Ecto neural progenitor cell (in vitro differentiated cells): ENCODE results near the gene PPIA.
"Not testable (repeated sequence)": the region's sequence is repeated elsewhere in the genome, so short reads cannot be mapped to it uniquely, and the experiment has no call there.

Experiments
- DNase-seq: peaks from one replicate; pipeline ENCODE4 v3.0.0-alpha.2; 2018; ENCODE audit warnings: low spot score

The PPIA gene

DNA sequence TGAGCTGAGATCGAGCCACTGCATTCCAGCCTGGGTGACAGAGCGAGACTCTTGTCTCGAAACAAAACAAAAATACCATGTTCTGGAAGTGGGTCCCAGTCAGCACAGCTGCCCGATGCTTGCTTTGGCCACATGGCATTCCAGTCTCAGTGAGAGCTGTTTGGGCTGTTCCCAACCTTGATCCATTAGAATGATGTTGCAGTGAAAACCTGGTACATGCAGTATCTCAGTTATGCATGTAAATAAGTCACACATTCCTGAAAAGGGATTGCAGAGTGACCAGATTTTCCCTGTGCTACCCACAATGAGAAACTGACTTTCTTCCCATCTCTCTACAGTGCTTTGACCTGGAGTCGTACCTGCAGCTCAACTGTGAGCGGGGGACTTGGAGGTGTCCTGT lies 32.4 kb upstream of the PPIA start:
- no peak for DNase-seq

DNA sequence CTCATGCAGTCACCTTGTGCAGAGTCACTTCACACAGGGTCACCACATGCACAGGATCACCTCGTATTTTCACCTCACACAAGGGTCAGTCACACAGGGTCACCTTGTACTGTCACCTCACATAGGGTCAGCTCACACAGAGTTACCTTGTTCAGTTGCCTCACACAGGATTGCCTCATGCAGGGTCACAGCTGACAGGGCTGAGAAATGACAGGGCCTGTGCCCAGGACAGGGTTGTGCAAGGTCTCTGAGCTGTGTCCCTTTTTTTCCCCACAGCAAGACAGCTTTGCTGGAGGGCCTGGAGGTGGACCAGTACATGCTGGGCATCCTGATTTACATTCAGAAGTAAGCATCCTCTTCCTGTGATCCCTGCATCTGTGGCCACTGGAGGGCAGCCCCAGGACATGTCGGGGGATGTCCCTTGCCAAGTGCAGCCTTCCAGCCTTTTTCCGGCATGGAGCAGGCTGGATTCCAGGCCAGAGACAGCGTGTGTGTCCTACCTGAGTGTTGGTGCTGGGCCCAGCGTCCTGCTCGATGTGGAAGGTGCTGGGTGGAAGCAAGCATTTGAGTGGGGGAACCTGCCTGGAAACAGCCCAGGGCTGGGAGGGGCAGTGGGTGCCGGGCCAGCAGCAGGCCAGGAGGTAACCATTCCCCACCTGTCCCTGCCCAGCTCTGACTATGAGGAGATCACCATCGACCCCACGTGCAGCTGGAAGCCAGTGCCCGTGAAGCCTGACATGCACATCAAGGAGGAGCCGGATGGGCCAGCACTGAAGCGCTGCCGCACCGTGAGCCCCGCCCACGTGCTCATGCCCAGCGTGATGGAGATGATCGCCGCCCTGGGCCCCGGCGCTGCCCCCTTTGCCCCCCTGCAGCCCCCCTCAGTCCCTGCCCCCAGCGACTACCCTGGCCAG lies 31.6 kb upstream of the PPIA start:
- no peak for DNase-seq

DNA sequence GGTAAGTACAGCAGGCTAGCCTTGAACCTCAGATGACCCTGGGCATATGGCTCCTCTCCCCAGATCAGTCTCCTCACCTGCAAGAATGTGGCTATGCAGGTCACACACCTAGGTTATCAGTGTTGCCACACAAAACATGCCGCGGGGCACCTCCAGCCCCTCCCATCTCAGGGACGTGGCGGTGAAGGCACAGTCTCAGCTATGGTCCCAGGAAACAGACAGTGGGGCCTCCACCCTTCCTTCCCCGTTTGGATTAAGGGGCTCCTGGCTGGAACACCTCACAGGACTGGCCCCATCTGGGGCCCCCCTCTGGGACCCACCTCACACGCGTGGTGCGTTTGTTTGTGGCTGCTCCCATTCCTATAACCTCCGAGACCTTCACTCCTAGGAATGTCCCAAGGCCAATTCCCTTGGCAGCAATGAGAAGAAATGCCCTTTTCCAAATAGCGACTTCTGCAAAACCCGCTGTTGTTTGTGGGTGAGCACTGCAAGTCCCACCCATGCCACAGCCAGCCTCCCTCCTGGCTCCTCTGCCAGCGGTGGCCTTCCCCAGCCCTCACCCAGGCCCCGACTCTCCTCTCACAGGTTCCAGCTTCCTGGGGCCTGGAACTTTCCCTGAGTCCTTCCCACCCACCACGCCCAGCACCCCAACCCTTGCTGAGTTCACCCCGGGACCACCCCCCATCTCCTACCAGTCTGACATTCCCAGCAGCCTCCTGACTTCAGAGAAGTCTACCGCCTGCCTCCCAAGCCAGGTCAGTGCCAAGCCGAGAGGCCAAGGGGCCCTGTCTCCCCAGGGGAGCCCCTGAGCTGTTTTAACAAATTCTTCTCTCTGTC lies 30.7 kb upstream of the PPIA start:
- DNase-seq, result no peak

DNA sequence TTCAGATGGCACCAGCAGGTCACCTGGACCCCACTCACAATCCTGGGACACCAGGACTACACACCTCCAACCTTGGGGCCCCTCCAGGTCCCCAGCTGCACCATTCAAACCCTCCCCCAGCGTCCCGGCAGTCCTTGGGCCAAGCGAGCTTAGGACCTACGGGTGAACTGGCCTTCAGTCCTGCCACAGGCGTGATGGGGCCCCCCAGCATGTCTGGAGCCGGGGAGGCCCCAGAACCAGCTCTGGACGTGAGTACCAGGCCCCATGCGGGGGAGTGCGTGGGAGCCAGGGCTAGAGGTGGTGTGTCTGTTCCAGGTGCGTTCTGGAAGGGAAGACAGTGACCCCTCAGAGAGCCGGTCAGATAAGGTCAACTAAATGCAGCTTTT lies 30.1 kb upstream of the PPIA start:
- DNase-seq, result no peak

DNA sequence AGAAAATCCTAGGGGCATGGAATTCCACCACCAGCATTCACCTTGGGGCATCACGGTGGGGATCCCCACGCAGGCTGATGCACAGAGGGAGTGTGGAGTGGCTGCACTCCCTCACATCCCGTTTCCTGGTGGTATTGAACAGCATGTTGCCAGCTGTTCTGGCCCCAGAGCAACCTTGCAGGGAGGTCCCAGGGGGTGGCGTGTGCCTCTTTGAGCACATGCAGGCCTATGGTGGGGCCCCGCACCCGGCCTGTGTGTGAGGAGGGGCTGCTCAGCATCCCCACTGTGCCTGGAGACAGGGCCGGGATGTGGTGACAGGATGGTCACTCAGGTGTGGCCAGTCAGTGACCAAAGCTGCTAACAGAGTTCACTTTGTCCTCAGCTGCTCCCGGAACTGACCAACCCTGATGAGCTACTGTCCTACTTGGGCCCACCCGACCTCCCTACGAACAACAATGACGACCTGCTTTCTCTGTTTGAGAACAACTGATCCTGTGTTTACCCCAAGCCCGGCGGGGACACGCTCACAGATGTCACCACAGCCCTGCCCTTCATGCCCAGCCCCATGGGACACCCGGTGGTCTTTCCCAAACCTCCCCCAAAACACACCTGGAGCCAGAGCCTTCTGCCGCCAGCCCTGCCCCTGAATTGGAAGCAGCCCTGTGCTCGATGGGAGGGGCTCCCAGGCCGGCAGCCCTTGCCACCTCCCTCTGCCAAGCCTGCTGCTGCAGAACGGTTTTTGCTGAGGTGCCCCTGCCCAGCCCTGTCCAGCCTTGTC lies 29.2 kb upstream of the PPIA start:
- no peak for DNase-seq

DNA sequence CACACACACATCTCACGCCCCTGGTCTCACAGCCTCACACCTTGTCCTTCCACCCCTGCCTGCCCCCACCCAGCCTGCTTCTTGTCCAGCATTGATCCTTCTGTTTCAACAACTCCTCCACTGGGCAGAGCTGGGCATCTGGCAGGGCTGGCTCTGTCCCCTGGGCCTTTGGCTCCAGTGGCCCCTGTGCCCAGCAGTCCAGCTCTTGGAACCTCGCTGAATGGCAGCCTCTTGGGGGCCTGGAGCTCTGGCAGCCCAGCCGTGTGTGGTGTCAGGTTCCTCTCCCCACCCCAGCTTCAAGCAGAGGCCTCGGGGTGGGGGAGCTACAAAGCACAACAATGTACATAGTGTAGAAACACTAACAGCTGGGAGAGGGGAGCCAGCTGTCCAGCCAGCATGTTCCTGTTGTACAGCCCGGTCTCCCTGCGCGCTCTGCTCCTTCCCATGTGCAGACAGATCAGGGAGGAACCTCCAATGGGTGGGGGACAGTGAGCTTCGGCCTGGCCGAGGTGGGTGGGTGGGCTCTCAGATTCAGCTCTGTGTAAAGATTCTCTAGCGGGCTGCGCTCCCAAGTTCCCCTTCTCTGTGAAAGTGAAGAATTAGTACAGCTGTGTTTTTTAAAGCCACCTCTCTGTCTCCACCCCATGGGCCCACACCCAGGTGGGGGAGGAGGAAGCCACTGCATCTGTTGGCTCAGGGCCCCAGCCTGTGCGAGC lies 28.4 kb upstream of the PPIA start:
- DNase-seq, result no peak

DNA sequence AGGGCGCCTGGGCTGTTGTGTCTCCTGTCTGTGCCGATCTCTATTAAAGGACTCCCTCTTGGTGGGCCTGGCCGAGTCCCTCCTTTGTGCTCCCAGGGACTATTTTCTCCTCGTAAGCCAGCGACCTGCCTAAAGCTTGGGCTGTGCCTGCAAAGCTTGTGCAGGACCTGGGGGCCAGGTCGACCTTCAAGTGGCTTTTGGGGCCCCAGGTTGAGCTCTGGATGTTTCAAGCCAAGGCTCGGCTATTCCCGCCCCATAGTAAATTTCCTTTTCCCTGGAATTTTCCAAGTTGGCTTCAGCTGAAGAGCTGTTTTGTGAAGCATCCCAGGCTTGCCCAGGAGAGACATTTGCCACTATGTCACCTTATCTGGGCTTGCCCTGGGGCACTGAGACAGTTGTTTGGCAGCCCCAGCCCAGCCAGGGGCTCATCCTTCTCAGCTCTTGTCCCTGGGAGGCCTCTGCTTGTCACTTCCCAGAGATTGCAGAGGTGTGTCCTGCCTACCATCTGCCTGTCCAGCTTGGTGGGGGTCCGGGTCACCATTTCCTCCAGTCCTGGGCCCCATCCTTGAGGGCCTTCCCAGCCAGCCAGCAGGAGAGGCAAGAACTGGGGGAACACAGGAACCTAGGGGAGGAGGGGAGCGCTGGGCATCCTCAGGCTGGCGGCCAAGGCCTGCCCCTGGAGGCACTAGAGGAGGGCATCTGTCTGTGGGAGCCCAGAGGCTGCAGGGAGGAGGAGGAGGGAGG lies 27.7 kb upstream of the PPIA start:
- DNase-seq, result no peak

DNA sequence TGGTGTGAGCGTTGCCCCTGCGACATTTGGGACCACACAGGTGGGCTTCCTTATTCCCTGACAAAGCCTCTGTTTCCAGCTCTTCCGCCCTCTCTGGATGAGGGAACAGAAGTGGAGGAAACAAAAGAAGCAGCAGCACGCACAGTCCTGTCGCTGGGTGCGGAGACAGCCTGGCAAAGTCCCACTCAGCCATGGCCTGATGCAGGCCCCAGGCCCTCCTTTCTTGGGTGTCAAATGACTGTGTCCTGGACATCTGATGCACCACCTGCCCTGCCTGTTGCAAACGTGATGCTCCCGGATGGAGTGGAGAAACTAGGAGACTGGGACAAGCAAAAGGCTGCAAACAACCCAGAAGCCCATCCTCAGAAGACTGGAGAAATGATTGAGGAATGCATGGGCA lies 27.1 kb upstream of the PPIA start:
- no peak for DNase-seq

DNA sequence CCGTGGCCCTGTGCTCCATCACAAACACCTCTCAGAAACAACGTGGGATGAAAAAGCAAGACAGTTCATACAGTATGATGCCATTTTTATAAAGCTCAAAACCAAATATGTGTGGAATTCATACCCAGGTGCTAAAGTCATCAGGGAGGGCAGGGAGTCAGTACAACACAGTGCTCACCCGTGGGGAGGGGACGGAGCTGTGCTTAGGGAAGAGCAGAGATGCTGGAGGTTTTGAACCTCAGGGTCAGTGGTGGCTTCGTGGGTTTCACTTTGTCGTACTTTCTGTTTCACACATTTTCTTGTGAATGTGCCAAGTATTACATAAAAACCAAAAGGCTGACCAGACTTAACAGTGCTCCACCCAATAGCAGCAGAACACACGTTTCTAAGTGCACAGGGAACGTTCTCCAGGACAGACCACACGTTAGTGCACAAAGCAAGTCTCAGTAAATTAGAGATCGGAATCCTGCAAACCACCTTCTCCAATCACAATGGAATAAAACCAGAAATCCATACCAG lies 26.6 kb upstream of the PPIA start:
- DNase-seq, result no peak

DNA sequence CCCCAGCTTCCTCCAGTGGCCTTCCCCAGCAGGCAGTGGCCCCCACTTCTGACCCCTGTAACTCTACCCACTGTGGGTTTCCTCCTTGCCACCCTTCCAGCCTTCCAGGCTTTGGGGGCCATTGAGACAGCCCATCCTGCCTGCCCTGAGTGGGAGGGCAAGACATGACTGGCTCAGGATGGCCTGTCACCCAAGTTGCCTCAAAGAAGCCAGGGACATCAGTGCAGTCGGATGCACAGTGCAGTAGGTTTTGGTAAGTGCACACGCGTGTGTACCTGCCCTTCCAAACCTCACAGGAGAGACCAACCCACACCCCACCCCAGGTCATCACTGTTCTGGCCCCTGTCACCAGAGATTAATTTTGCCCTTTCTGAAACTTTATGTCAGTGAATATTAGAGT lies 25.1 kb upstream of the PPIA start:
- DNase-seq, result no peak

DNA sequence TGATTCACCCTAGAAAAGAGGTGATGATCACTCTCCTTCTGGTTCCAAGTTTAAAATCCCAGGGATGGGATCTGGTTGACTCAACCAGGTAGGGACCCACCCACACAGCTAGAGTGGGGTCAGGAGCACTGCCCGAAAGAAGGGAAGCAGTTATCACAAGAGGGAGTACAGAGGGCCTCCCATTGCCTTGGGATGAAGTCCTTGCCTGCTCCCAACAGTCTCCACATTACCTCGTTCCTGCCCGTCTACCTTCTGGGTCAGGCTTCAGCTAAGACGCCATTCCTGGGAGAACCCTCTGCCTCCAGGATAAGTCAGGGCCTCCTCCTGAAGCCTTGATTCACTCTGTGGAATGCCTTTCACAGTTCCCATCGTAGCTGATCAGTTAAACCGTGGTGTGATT lies 24.0 kb upstream of the PPIA start:
- no peak for DNase-seq

DNA sequence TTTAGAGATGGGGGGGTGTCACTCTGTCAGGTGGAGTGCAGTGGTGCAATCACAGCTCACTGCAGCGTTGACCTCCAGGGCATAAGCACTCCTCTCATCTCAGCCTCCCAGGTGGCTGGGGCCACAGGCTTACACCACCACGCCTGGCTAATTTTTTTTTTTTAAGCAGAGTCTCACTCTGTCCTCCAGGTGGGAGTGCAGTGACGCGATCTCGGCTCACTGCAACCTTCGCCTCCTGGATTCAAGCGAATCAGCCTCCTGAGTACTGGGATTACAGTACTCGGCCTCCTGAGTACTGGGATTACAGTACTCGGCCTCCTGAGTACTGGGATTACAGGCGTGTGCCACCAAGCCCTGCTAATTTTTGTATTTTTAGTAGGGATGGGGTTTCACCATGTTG lies 23.6 kb upstream of the PPIA start:
- DNase-seq, result no peak

DNA sequence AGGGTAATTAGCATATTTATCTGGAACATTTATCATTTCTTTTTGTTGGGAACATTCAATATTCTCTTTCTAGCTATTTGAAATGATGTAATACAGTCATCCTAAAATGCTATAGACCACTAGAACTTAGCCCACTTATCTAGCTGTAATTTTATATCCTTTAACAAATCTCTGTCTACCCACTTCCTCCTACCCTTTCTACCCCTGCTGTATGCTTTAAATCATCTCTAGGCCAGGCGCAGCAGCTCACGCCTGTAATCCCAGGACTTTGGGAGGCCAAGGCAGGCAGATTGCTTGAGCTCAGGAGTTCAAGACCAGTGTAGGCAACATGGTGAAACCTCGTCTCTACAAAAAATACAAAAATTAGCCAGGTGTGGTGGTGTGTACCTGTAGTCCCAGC lies 22.0 kb upstream of the PPIA start:
- DNase-seq, result not testable (repeated sequence)

DNA sequence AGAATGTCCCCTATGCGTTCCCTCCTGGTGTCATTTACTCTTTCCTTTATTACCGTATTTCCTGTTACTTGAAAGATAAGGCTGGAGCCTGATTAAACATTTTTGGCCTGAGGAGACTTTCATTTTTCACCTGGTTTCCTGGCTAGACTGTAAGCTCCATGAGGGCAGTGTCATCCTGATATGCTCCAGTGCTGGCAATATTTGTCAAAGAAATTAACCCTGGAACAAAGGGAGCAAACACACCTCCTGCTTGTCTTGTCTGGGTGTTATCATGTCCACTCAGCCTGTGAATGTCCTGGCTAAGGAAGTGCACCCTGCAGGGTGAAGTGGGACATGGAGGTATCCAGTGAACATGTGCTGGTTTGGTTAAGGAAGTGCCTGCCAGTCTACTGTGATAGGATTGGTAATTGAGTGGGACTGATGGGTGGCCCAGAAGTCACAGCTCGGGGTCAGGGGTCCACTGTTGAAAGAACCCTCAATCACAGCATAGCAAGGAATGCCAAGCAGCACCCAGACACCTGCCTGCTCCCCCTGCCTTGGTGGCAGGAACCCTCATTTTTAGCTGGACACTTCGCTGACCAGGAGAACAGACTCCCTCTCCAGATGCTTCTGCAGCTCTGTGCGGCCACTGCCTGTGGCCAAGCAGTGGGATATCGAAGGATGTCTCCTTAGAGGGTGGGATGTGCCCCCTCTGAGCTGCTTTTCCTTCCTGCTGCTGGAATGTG lies 20.9 kb upstream of the PPIA start:
- no peak for DNase-seq

DNA sequence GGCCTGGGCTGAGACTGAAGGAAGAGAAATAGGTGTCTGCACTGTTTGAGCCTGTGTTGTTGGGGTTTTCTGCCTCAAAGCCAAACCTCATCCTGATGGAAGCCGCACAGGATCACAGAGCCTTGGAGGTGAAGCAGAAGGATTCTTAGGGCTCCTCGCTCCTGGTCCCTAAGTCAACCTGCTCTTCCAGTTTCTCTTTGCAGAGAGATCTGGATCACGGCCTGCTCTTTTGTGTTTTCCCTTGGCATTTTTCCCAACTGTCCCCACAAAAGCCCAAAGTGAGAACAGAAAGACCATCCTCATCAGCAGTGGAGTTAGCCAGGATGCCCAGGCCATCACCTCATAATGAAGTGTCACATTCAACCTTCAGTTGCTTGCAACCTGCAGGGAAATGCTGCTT lies 20.3 kb upstream of the PPIA start:
- DNase-seq, result no peak

DNA sequence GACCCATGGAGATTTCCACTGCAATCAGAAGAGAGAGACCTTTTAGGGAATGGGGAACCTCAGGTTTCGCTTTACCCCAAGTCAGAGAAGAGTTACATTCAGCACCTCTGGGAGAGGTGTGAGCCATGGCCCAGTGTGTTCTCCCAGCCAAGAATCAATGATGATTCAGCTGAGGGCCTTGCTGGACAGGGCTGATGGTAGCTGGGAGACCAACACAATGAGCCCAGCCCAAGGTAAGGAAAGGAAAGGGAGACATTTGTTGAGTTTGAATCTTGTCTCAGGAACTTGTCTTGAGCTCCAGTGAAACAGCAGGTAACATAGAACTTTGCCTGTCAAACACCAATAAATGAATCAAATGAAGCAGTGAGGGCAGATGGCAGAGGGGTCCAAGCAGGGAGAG lies 14.0 kb upstream of the PPIA start:
- no peak for DNase-seq

DNA sequence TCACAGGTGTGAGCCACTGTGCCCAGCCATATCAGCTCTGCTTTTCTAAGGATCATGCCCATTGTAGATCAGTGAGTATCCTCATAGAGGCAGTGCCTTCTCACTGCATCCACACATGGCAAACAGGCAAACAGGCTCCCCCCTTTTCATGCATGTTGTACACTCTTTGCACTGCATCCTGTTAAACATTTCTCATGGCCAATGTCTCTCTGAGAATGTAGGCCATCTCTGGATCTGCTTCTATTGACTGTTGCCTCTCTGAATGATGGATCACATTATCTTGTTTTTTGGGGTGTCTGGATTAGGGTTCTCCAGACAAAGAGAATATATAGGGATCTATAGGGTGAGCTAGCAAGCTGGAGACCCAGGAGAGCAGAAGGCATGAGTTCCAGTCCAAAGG lies 13.1 kb upstream of the PPIA start:
- no peak for DNase-seq

DNA sequence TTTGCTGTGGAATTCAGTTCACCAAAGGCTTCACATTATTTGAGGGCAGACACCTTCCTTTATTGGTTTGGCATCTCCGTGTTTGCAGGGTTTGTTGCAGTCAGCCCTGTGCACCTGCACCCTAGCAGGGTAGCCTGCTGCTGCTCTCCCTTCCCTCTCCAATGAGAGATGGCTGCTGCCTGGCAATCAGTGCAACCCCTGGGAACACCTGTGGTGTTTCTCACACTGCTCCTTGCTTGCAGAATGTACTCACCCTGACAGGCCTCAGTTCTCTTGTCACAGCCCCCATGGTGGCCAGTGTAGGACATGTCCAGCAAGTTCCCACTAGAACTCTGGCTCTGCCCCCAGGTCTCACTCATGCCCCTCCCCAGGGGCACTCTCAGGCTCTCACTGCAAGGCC lies 12.1 kb upstream of the PPIA start:
- DNase-seq, result no peak

DNA sequence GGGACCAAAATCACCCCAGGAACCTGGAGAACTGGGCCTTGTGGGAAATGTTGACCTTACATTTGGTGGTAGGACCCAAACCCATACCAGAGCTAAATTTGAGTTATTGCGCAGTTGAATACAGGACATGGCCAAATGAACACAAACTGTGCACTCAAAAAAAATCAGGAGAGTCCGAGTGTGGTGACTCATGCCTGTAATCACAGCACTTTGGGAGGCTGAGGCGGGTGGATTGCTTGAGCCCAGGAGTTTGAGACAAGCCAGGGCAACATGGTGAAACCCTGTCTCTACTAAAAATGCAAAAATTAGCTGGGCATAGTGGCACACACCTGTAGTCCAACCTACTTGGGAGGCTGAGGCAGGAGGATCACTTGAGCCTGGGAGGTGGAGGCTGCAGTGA lies 11.3 kb upstream of the PPIA start:
- not testable (repeated sequence) for DNase-seq

DNA sequence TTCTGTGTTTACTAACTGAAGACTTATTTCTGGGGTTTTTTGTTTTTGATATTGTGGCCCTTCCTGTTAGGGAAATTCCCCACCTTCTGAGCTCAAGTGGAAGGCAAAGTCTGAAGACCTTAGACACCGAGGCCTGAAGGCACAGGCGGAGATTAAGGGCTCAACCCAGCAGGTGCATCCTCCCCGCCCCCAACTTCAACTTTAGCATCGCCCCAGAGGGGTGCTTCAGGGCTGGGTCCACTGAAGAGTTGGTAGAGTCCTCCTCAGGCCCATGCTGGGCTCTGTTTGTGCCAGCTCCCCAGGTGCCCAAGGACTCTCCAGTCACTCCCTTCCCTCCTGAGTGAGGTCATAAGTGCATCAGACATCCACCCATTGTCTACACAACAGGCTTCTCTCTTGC lies 9.4 kb upstream of the PPIA start:
- no peak for DNase-seq
